Activated gamma-delta T cell treated with Interleukin-2 at 50 U/mL for 16 hours (primary cell): Measurements from ENCODE around the gene LBH.

Source experiments
- DNase-seq: peaks from one replicate; pipeline ENCODE4 v3.0.0-alpha.2; 2020

The LBH gene

GRCh38 chr2:30278419-30278818 lies 47.1 kb downstream of the LBH start:
- DNase-seq, result no peak

- no peak for DNase-seq
These were observed 49.5 kb downstream of the LBH start for GRCh38 chr2:30280596-30281434.

- no peak for DNase-seq
These were observed 50.7 kb downstream of the LBH start for GRCh38 chr2:30282081-30282480.

- no peak for DNase-seq
These were observed 51.4 kb downstream of the LBH start for GRCh38 chr2:30282721-30283120.

GRCh38 chr2:30283931-30284565 lies 52.7 kb downstream of the LBH start:
- DNase-seq, result no peak

- DNase-seq, result no peak
These were observed 54.4 kb downstream of the LBH start for GRCh38 chr2:30285758-30286157.

- DNase-seq, result no peak
These were observed 56.0 kb downstream of the LBH start for GRCh38 chr2:30287190-30287840.

GRCh38 chr2:30287857-30288513 lies 56.7 kb downstream of the LBH start:
- DNase-seq, result no peak

- no peak for DNase-seq
These were observed 57.2 kb downstream of the LBH start for GRCh38 chr2:30288561-30288960.

- no peak for DNase-seq
These were observed 62.1 kb downstream of the LBH start for GRCh38 chr2:30293303-30293921.

GRCh38 chr2:30294133-30294532 lies 62.8 kb downstream of the LBH start:
- no peak for DNase-seq

GRCh38 chr2:30296496-30296895 lies 65.2 kb downstream of the LBH start:
- no peak for DNase-seq

GRCh38 chr2:30298302-30298701 lies 67.0 kb downstream of the LBH start:
- DNase-seq, result no peak

- DNase-seq, result no peak
These were observed 68.8 kb downstream of the LBH start for GRCh38 chr2:30300122-30300455.

- no peak for DNase-seq
These were observed 69.3 kb downstream of the LBH start for GRCh38 chr2:30300456-30301221.

- DNase-seq, result no peak
These were observed 70.2 kb downstream of the LBH start for GRCh38 chr2:30301551-30301950.

GRCh38 chr2:30302566-30302965 lies 71.2 kb downstream of the LBH start:
- no peak for DNase-seq

GRCh38 chr2:30303095-30303494 lies 71.8 kb downstream of the LBH start:
- DNase-seq, result no peak

- no peak for DNase-seq
These were observed 73.9 kb downstream of the LBH start for GRCh38 chr2:30305235-30305634.

GRCh38 chr2:30306522-30306921 lies 75.2 kb downstream of the LBH start:
- no peak for DNase-seq

- DNase-seq, result no peak
These were observed 76.9 kb downstream of the LBH start for GRCh38 chr2:30308280-30308679.
